Measurements from ENCODE around the gene COBL.

GRCh38 chr7:51256916-51257315 is 59.7 kb downstream of the COBL start:
- TF ChIP-seq TAF1 (IDR thresholded peaks at IDR 0.05; ENCODE audit: borderline replicate concordance, insufficient read depth, low read length) = no peak
- no peak for TF ChIP-seq REST (IDR thresholded peaks at IDR 0.05; ENCODE audit: insufficient read depth in 1 of 2, low read depth in 2 of 2, low read length in 2 of 2)
- no peak for TF ChIP-seq POLR2AphosphoS5 (IDR thresholded peaks at IDR 0.05; ENCODE audit: low read depth, low read length)
- no peak for TF ChIP-seq FOXP2 (optimal IDR thresholded peaks at IDR 0.05; ENCODE audit: borderline replicate concordance, extremely low read depth, extremely low read length, insufficient read depth)

All from PFSK-1 (cell line).